ENCODE results near the gene ANKRD33B. TPM values are rescaled to one million over a fixed set of nuclear protein-coding genes. Genes with fewer than 3 reads are reported as not detected.

ANKRD33B gene
- total RNA-seq, 1 experiment from 2014 or later, result 4.0 TPM

GRCh38 chr5:10672146-10673016 is 108.5 kb downstream of the ANKRD33B start:
- Histone ChIP-seq H3K9me3 (replicated peaks) (no peaks in the 10 kb centered on the region), H3K27me3 (no peaks in the 10 kb centered on the region), H3K36me3 (no peaks in the 10 kb centered on the region), H3K4me3 (no peak overlapping the region), H3K4me1 (no peaks in the 10 kb centered on the region), H3K27ac (no peak overlapping the region)
- no peak for DNase-seq

GRCh38 chr5:10673017-10673389 is 109.1 kb downstream of the ANKRD33B start:
- Histone ChIP-seq H3K27me3 (no peaks in the 10 kb centered on the region), H3K9me3 (replicated peaks) (no peaks in the 10 kb centered on the region), H3K4me3 (no peak overlapping the region), H3K27ac (no peak overlapping the region), H3K36me3 (no peaks in the 10 kb centered on the region), H3K4me1 (no peaks in the 10 kb centered on the region)
- DNase-seq, result no peak

- Histone ChIP-seq H3K36me3 (no peaks in the 10 kb centered on the region), H3K27me3 (no peaks in the 10 kb centered on the region), H3K27ac (no peak overlapping the region), H3K9me3 (replicated peaks) (no peaks in the 10 kb centered on the region), H3K4me1 (no peaks in the 10 kb centered on the region), H3K4me3 (no peak overlapping the region)
- DNase-seq, result no peak
These were observed 109.5 kb downstream of the ANKRD33B start for GRCh38 chr5:10673407-10673806.

- no peak for DNase-seq
- Histone ChIP-seq H3K36me3 (no peaks in the 10 kb centered on the region), H3K27ac (no peak overlapping the region), H3K4me1 (no peaks in the 10 kb centered on the region), H3K9me3 (replicated peaks) (no peaks in the 10 kb centered on the region), H3K27me3 (no peaks in the 10 kb centered on the region), H3K4me3 (no peak overlapping the region)
These were observed 110.2 kb downstream of the ANKRD33B start for GRCh38 chr5:10674096-10674495.

GRCh38 chr5:10674582-10674981 is 110.7 kb downstream of the ANKRD33B start:
- Histone ChIP-seq H3K4me1 (no peaks in the 10 kb centered on the region), H3K4me3 (no peak overlapping the region), H3K9me3 (replicated peaks) (no peaks in the 10 kb centered on the region), H3K36me3 (no peaks in the 10 kb centered on the region), H3K27me3 (no peaks in the 10 kb centered on the region), H3K27ac (no peak overlapping the region)
- DNase-seq, result no peak

- Histone ChIP-seq H3K27me3 (no peaks in the 10 kb centered on the region), H3K9me3 (replicated peaks) (no peaks in the 10 kb centered on the region), H3K27ac (no peak overlapping the region), H3K36me3 (no peaks in the 10 kb centered on the region), H3K4me3 (no peak overlapping the region), H3K4me1 (no peaks in the 10 kb centered on the region)
- DNase-seq, result no peak
These were observed 111.4 kb downstream of the ANKRD33B start for GRCh38 chr5:10675177-10675700.

- no peak overlapping the region for H3K27ac ChIP-seq
- no peaks in the 10 kb centered on the region for H3K4me1 ChIP-seq
- no peak for DNase-seq
- no peaks in the 10 kb centered on the region for H3K9me3 ChIP-seq (replicated peaks)
- no peaks in the 10 kb centered on the region for H3K27me3 ChIP-seq
- no peak overlapping the region for H3K4me3 ChIP-seq
- H3K36me3 ChIP-seq, result no peaks in the 10 kb centered on the region
These were observed 112.4 kb downstream of the ANKRD33B start for GRCh38 chr5:10676224-10676623.

GRCh38 chr5:10676946-10677345 is 113.1 kb downstream of the ANKRD33B start:
- Histone ChIP-seq H3K9me3 (replicated peaks) (no peaks in the 10 kb centered on the region), H3K27ac (no peak overlapping the region), H3K36me3 (no peaks in the 10 kb centered on the region), H3K27me3 (no peaks in the 10 kb centered on the region), H3K4me1 (no peaks in the 10 kb centered on the region), H3K4me3 (no peak overlapping the region)
- no peak for DNase-seq

GRCh38 chr5:10677533-10677932 is 113.7 kb downstream of the ANKRD33B start:
- Histone ChIP-seq H3K9me3 (replicated peaks) (no peaks in the 10 kb centered on the region), H3K36me3 (no peaks in the 10 kb centered on the region), H3K27ac (no peak overlapping the region), H3K4me3 (no peak overlapping the region), H3K4me1 (no peaks in the 10 kb centered on the region), H3K27me3 (no peaks in the 10 kb centered on the region)
- no peak for DNase-seq

- Histone ChIP-seq H3K27me3 (no peaks in the 10 kb centered on the region), H3K4me1 (no peaks in the 10 kb centered on the region), H3K4me3 (no peak overlapping the region), H3K36me3 (no peaks in the 10 kb centered on the region), H3K27ac (no peak overlapping the region), H3K9me3 (replicated peaks) (no peaks in the 10 kb centered on the region)
- DNase-seq, result no peak
These were observed 114.4 kb downstream of the ANKRD33B start for GRCh38 chr5:10678244-10678643.

- H3K36me3 ChIP-seq, result no peaks in the 10 kb centered on the region
- no peak for DNase-seq
These were observed 115.6 kb downstream of the ANKRD33B start for GRCh38 chr5:10679336-10679988.

GRCh38 chr5:10680876-10681481 is 117.1 kb downstream of the ANKRD33B start:
- Histone ChIP-seq H3K4me3 (no peak overlapping the region), H3K9me3 (replicated peaks) (no peaks in the 10 kb centered on the region), H3K27me3 (no peaks in the 10 kb centered on the region), H3K36me3 (no peaks in the 10 kb centered on the region), H3K27ac (no peak overlapping the region), H3K4me1 (no peaks in the 10 kb centered on the region)
- DNase-seq, result no peak

More at GRCh38 chr5:10679336-10679988, 115.6 kb downstream of the ANKRD33B start:
- no peaks in the 10 kb centered on the region for H3K4me1 ChIP-seq
- no peak overlapping the region for H3K4me3 ChIP-seq
- H3K9me3 ChIP-seq (replicated peaks), result no peaks in the 10 kb centered on the region
- no peaks in the 10 kb centered on the region for H3K27me3 ChIP-seq
- H3K27ac ChIP-seq, result no peak overlapping the region

GRCh38 chr5:10681731-10682679 is 118.1 kb downstream of the ANKRD33B start:
- Histone ChIP-seq H3K27ac (no peak overlapping the region), H3K4me1 (no peaks in the 10 kb centered on the region), H3K9me3 (replicated peaks) (no peaks in the 10 kb centered on the region), H3K4me3 (no peak overlapping the region), H3K27me3 (no peaks in the 10 kb centered on the region), H3K36me3 (no peaks in the 10 kb centered on the region)
- DNase-seq, result no peak

GRCh38 chr5:10682801-10683525 is 119.1 kb downstream of the ANKRD33B start:
- no peaks in the 10 kb centered on the region for H3K27me3 ChIP-seq
- no peak for DNase-seq
- no peak overlapping the region for H3K27ac ChIP-seq
- no peak overlapping the region for H3K4me3 ChIP-seq
- no peaks in the 10 kb centered on the region for H3K36me3 ChIP-seq
- no peaks in the 10 kb centered on the region for H3K4me1 ChIP-seq
- H3K9me3 ChIP-seq (replicated peaks), result no peaks in the 10 kb centered on the region
